SK-N-SH treated with all-trans-retinoic acid at 6 μM for 48 hours (cell line): ENCODE data around the gene DAB2IP.

ENCODE experiments used
- GLIS3 ChIP-seq: fragments of 250-450 bp; sonication (Bioruptor Pico); IDR thresholded peaks from 2 replicates; pipeline ENCODE4 v1.5.0; 2020; ENCODE audit warnings: mild to moderate bottlenecking, moderate library complexity
- ISL1 ChIP-seq: fragments of 250-450 bp; sonication (Bioruptor Pico); IDR thresholded peaks from 2 replicates; pipeline ENCODE4 v2.1.2; 2022; ENCODE audit warnings: mild to moderate bottlenecking, moderate library complexity
- OSR1 ChIP-seq: fragments of 250-450 bp; sonication (Bioruptor Pico); IDR thresholded peaks from 2 replicates; pipeline ENCODE4 v1.8.0; 2022; ENCODE audit warnings: moderate library complexity, mild to moderate bottlenecking, inconsistent platforms
- RARB ChIP-seq: fragments of 250-450 bp; sonication (Bioruptor Pico); IDR thresholded peaks from 2 replicates; pipeline ENCODE4 v1.8.0; 2021; ENCODE audit warnings: mild to moderate bottlenecking, moderate library complexity
- TOX ChIP-seq: fragments of 250-450 bp; sonication (Bioruptor Pico); IDR thresholded peaks from 2 replicates; pipeline ENCODE4 v1.8.0; 2021; ENCODE audit warnings: mild to moderate bottlenecking, moderate library complexity, borderline replicate concordance
- ZFP3 ChIP-seq: fragments of 250-450 bp; sonication (Bioruptor Pico); IDR thresholded peaks from 2 replicates; pipeline ENCODE4 v1.5.0; 2020; ENCODE audit warnings: mild to moderate bottlenecking, moderate library complexity
- TF ChIP-seq, protein P1 (sequence below): fragments of 250-450 bp; sonication (Bioruptor Pico); IDR thresholded peaks from 2 replicates; pipeline ENCODE4 v1.8.0; 2020; ENCODE audit warnings: mild to moderate bottlenecking, moderate library complexity, borderline replicate concordance

DNA sequence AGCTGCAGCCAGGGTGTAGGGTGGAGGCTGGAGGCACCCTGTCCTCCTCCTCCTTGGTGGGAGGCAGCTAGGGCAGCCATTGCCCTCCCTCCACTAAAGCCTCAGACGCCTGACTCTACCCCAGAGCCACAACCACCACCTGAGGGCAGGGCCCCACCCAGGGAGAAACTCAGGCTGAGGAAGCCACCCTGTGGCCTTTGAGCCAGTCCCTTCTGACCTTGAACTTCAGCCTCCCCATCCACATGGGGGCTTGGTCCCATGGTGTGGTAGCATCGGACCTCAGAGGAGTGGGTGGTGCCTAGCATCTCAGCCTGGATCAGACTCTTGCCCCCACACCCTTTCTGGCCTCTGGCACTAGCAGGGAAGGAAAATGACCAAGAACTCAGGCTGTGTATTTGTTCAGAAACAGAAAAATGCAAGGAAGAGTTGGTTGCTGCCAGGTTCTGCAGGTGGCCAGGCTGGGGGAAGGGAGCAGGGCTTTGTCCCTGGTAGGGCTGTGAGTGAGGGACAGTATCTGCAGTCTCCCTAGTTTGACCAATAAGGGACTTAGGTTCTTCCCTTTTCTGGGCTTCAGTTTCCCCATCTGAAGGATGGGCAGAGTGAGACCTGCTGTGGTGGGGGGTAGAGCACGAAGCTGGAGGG is 3.2 kb downstream of the DAB2IP start:
- TF ChIP-seq, protein P1, sequence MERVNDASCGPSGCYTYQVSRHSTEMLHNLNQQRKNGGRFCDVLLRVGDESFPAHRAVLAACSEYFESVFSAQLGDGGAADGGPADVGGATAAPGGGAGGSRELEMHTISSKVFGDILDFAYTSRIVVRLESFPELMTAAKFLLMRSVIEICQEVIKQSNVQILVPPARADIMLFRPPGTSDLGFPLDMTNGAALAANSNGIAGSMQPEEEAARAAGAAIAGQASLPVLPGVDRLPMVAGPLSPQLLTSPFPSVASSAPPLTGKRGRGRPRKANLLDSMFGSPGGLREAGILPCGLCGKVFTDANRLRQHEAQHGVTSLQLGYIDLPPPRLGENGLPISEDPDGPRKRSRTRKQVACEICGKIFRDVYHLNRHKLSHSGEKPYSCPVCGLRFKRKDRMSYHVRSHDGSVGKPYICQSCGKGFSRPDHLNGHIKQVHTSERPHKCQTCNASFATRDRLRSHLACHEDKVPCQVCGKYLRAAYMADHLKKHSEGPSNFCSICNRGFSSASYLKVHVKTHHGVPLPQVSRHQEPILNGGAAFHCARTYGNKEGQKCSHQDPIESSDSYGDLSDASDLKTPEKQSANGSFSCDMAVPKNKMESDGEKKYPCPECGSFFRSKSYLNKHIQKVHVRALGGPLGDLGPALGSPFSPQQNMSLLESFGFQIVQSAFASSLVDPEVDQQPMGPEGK: no peak
- no peak for TF ChIP-seq ISL1 (CRISPR knock-in tag)
- TF ChIP-seq TOX: no peak
- no peak for TF ChIP-seq ZFP3 (CRISPR knock-in tag)
- no peak for TF ChIP-seq OSR1 (CRISPR knock-in tag)
- TF ChIP-seq RARB: no peak
- TF ChIP-seq GLIS3: no peak
